Ishikawa (cell line): ENCODE measurements around the gene PDZK1IP1.

ENCODE experiments used
- EP300 ChIP-seq: IDR thresholded peaks from 2 replicates; pipeline ENCODE4 v1.6.1; 2012; ENCODE audit warnings: borderline replicate concordance
- FOXM1 ChIP-seq: IDR thresholded peaks from 2 replicates; pipeline ENCODE4 v1.6.1; 2012; ENCODE audit warnings: low read depth, borderline replicate concordance
- MAX ChIP-seq: IDR thresholded peaks from 2 replicates; pipeline ENCODE4 v1.6.1; 2012

GRCh38 chr1:47226839-47227215 is 37.0 kb upstream of the PDZK1IP1 start:
- TF ChIP-seq MAX (no peak), FOXM1 (no peak), EP300 (no peak)
